A673 (cell line): ENCODE data around the gene SLC35F6.

Experiments used
- CTCF ChIP-seq: fragments of 300-800, 200-600 bp; sonication (generic); conservative IDR thresholded peaks from 2 replicates; pipeline ENCODE4 v1.5.1; 2017; ENCODE audit warnings: low read depth, mild to moderate bottlenecking, antibody characterized with exemption, low read length, moderate library complexity, mixed read lengths
- EZH2 ChIP-seq: fragments of 200-600 bp; sonication (generic); IDR thresholded peaks from 2 replicates; pipeline ENCODE4 v1.6.1; 2017; ENCODE audit warnings: borderline replicate concordance, low read depth, mild to moderate bottlenecking, mixed read lengths, antibody characterized with exemption, low read length; ENCODE audit not compliant: poor library complexity, severe bottlenecking

GRCh38 chr2:26765475-26766200, 1.6 kb downstream of the SLC35F6 start:
- no peak for TF ChIP-seq CTCF
- TF ChIP-seq EZH2 = no peak
